Measurements from ENCODE around the gene SEPTIN10. TPM values are rescaled to one million over a fixed set of nuclear protein-coding genes. Genes with fewer than 3 reads are reported as not detected.
A peak's percentile ranks its signal among the peaks of the same experiment; 100 is the strongest.

Gene SEPTIN10
- total RNA-seq, 2 donors from 2014 or later, result 44.9 to 46.5 TPM

DNA sequence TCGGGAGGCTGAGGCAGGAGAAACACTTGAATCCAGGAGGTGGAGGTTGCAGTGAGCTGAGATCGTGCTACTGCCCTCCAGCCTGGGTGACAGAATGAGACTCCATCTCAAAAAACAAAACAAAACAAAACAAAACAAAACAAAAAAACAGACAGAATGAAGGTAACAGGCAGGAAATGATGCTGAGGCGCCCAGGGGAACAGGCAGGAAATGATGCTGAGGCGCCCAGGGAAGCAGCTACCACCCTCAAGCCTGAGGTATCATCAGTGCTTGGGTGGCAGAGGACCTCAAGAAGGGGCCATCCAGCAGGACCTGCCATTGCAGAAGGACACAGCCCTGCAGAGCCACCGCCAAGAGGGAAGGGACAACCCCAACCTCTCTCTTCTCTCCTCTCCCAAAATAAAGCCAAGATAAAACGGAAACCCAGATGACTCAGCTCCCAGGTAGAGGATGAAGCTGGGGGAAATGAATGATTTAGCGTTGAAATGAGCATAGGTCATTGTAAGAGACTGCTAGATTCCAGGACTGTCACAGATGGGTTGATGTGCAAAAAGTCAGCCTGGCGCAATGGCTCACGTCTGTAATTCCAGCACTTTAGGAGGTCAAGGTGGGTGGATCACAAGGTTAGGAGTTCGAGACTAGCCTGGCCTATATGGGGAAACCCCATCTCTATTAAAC lies 19.7 kb upstream of the SEPTIN10 start:
- Histone ChIP-seq H3K9me3 (no peaks in the 10 kb centered on the region), H3K4me1 (no peaks in the 10 kb centered on the region), H3K36me3 (replicated peaks in 1 of 2; ENCODE audit: insufficient read depth in 1 of 2, low read depth in 2 of 2) (no peaks in the 10 kb centered on the region), H3K4me3 (no peak overlapping the region), H3K27me3 (no peaks in the 10 kb centered on the region), H3K27ac (no peak overlapping the region)
- 88 to 90% methylated on average over 10 of the region's 10 CpGs for WGBS, 2 donors
- DNase-seq (no peak), ATAC-seq (no peak)
- TF ChIP-seq POLR2A (IDR thresholded peaks at IDR 0.05), result no peak
- TF ChIP-seq CTCF (IDR thresholded peaks at IDR 0.05), result no peak
- intact Hi-C loops (cut with DNase I), result no loop called here

DNA sequence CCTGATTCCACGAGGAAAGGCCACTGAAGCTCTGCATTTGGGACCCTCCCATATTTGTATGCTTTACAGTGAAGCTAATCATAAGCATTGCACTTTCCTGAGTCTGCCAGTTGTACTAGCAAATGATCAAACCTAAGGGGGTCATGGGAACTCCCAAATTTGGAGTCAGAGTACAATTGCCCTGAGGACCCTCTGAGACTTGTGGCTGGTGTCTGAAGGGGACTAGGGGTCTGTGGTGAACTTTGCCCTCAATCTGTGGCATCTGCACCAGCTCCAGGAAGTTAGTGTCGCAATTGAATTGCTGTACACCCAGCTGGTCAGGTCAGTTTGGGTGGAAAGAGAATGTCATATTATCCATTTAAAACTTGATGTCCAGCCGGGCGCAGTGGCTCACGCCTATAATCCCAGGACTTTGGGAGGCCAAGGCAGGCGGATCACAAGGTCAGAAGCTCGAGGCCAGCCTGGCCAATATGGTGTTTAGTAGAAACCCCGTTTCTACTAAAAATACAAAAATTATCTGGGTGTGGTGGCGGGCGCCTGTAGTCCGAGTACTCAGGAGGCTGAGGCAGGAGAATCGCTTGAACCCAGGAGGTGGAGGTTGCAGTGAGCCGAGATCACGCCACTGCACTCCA lies 18.5 kb upstream of the SEPTIN10 start:
- 74 to 80% methylated on average over 10 to 14 of the region's 14 CpGs for WGBS, 2 donors
- DNase-seq (no peak), ATAC-seq (no peak)
- Histone ChIP-seq H3K27me3 (no peaks in the 10 kb centered on the region), H3K27ac (peak overlapping the region in 1 of 4 donors; percentile 23), H3K4me1 (no peaks in the 10 kb centered on the region), H3K9me3 (no peaks in the 10 kb centered on the region), H3K4me3 (no peak overlapping the region), H3K36me3 (replicated peaks in 1 of 2; ENCODE audit: insufficient read depth in 1 of 2, low read depth in 2 of 2) (no peaks in the 10 kb centered on the region)
- no peak for TF ChIP-seq POLR2A (IDR thresholded peaks at IDR 0.05)
- no peak for TF ChIP-seq CTCF (IDR thresholded peaks at IDR 0.05)
- intact Hi-C loops (cut with DNase I), result no loop called here

GRCh38 chr2:109631741-109632140 lies 18.0 kb upstream of the SEPTIN10 start:
- no peak for DNase-seq
- H3K27me3 ChIP-seq, result no peaks in the 10 kb centered on the region
- intact Hi-C loops (cut with DNase I), result no loop called here
- ATAC-seq, result no peak
- TF ChIP-seq POLR2A (IDR thresholded peaks at IDR 0.05), result no peak
- TF ChIP-seq CTCF (IDR thresholded peaks at IDR 0.05), result no peak
- H3K9me3 ChIP-seq, result no peaks in the 10 kb centered on the region
- 54 to 61% methylated on average over 3 of the region's 3 CpGs for WGBS, 2 donors
- no peaks in the 10 kb centered on the region for H3K4me1 ChIP-seq
- H3K36me3 ChIP-seq (replicated peaks in 1 of 2; ENCODE audit: insufficient read depth in 1 of 2, low read depth in 2 of 2), result no peaks in the 10 kb centered on the region
- H3K4me3 ChIP-seq, result no peak overlapping the region
- H3K27ac ChIP-seq, result peak overlapping the region in 1 of 4 donors; percentile 23

DNA sequence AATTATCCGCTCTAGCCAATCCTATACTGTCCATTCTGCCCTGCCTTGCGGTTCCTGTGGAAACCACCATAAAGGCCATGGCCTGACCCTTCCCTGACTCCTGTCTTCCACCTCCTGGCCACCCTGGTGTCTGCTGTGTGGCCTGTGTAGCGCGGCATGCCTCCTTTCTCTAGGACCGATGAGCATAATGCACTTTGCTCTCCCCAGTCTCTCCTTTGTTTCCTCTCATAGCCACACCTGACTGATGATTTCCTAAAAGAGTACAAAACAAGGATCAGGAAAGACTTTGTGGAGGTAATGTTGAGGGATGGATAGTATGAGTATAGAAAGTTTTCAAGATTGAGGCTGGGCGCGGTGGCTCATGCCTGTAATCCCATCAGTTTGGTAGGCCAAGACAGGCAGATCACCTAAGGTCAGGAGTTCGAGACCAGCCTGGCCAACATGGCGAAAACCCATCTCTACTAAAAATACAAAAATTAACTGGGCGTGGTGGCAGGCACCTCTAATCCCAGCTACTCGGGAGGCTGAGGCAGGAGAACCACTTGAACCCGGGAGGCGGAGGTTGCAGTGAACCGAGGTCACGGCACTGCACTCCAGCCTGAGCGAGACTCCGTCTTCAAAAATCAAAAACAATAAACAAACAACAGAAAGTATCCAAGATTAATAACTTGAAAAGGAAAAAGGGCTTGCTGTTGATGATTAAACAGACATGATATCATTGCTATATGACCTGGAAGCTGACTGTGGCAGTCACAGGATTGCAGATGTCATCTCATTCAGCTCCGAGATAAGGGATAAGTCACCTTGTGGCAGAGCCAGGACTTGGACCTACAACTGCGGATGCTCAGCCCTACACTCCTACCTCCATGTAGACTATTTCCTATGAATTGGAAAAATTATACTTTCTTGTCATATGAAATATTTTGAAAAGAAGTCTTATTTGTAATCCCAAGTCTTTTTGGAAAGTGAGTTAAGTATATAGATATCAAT lies 17.0 kb upstream of the SEPTIN10 start:
- intact Hi-C loops (cut with DNase I), result no loop called here
- DNase-seq (no peak), ATAC-seq (no peak)
- Histone ChIP-seq H3K36me3 (replicated peaks in 1 of 2; ENCODE audit: insufficient read depth in 1 of 2, low read depth in 2 of 2) (no peaks in the 10 kb centered on the region), H3K4me1 (no peaks in the 10 kb centered on the region), H3K27ac (no peak overlapping the region), H3K9me3 (no peaks in the 10 kb centered on the region), H3K27me3 (no peaks in the 10 kb centered on the region), H3K4me3 (no peak overlapping the region)
- 87 to 92% methylated on average over 19 of the region's 19 CpGs for WGBS, 2 donors
- TF ChIP-seq CTCF (IDR thresholded peaks at IDR 0.05) (no peak), POLR2A (IDR thresholded peaks at IDR 0.05) (no peak)

Data from body of pancreas (tissue), 4 donors.